Neuronal stem cell (in vitro differentiated cells): ENCODE results near the gene NKX2-4.

Experiments
- DNase-seq: peaks from one replicate; pipeline ENCODE4 v3.0.0-alpha.2; 2013; ENCODE audit warnings: low spot score
- H2AFZ ChIP-seq: one replicate; pipeline ENCODE4 v1.6.1; 2013; ENCODE audit warnings: mild to moderate bottlenecking, low read length, inconsistent platforms
- H2AK5ac ChIP-seq: 2 replicates; pipeline ENCODE4 v1.6.1; 2013; ENCODE audit warnings: low read depth, mild to moderate bottlenecking, inconsistent platforms, low read length, moderate library complexity, mixed read lengths
- H2BK120ac ChIP-seq: 2 replicates; pipeline ENCODE4 v1.6.1; 2013; ENCODE audit warnings: low read depth, mild to moderate bottlenecking, inconsistent platforms, low read length, moderate library complexity, mixed read lengths
- H2BK12ac ChIP-seq: one replicate; pipeline ENCODE4 v1.6.1; 2013; ENCODE audit warnings: low read length, inconsistent platforms
- H2BK15ac ChIP-seq: 2 replicates; pipeline ENCODE4 v1.6.1; 2013; ENCODE audit warnings: mild to moderate bottlenecking, low read length, inconsistent platforms, mixed read lengths
- H2BK5ac ChIP-seq: one replicate; pipeline ENCODE4 v1.6.1; 2013; ENCODE audit warnings: inconsistent platforms, mild to moderate bottlenecking, low read length, moderate library complexity
- H3K14ac ChIP-seq: one replicate; pipeline ENCODE4 v1.6.1; 2013; ENCODE audit warnings: low read length, inconsistent platforms
- H3K18ac ChIP-seq: 2 replicates; pipeline ENCODE4 v1.6.1; 2013; ENCODE audit warnings: low read length, inconsistent platforms
- H3K23ac ChIP-seq: 2 replicates; pipeline ENCODE4 v1.6.1; 2013; ENCODE audit warnings: low read depth, mild to moderate bottlenecking, mixed read lengths, low read length, inconsistent platforms; ENCODE audit not compliant: poor library complexity
- H3K27ac ChIP-seq: replicated peaks from 3 replicates; pipeline ENCODE4 v1.5.1; 2013; ENCODE audit warnings: low read length, inconsistent platforms
- H3K27me3 ChIP-seq, 3 experiments: 2 replicates each; pipeline ENCODE4 v1.6.1; 2013; ENCODE audit warnings: low read length in 3 of 3, mild to moderate bottlenecking in 2 of 3, inconsistent platforms in 1 of 3, low read depth in 1 of 3, mixed read lengths in 1 of 3, moderate library complexity in 1 of 3; ENCODE audit not compliant: control insufficient read depth in 3 of 3, insufficient read depth in 3 of 3
- H3K36me3 ChIP-seq, 2 donors: replicated peaks in 1 of 2; 2 replicates each; pipeline ENCODE4 v1.6.1; 2013; ENCODE audit warnings: low read length in 2 of 2; ENCODE audit not compliant: control insufficient read depth in 2 of 2, insufficient read depth in 2 of 2
- H3K4ac ChIP-seq: 2 replicates; pipeline ENCODE4 v1.6.1; 2013; ENCODE audit warnings: inconsistent platforms, mild to moderate bottlenecking, low read length, moderate library complexity
- H3K4me1 ChIP-seq, 2 donors: 1 replicate in 1 of 2; 2 replicates in 1 of 2; pipeline ENCODE4 v1.6.1; 2013; ENCODE audit warnings: low read length in 2 of 2, low read depth in 1 of 2; ENCODE audit not compliant: control insufficient read depth in 2 of 2, insufficient read depth in 1 of 2
- H3K4me2 ChIP-seq: one replicate; pipeline ENCODE4 v1.6.1; 2013; ENCODE audit warnings: mild to moderate bottlenecking, low read length, inconsistent platforms; ENCODE audit not compliant: insufficient read depth, poor library complexity, severe bottlenecking
- H3K4me3 ChIP-seq, 2 donors: 2 replicates each; pipeline ENCODE4 v1.5.1; 2013; ENCODE audit warnings: low read length in 2 of 2, mild to moderate bottlenecking in 2 of 2, inconsistent platforms in 1 of 2, moderate library complexity in 1 of 2
- H3K79me1 ChIP-seq: one replicate; pipeline ENCODE4 v1.6.1; 2013; ENCODE audit warnings: low read depth, mild to moderate bottlenecking, inconsistent platforms, low read length, moderate library complexity
- H3K9ac ChIP-seq: one replicate; pipeline ENCODE4 v1.6.1; 2013; ENCODE audit warnings: mild to moderate bottlenecking, low read depth, low read length, inconsistent platforms; ENCODE audit not compliant: poor library complexity
- H3K9me3 ChIP-seq, 2 donors: replicated peaks in 1 of 2; 2 replicates each; pipeline versions ENCODE3 to v1.6.1; 2013; ENCODE audit warnings: low read length in 2 of 2, mild to moderate bottlenecking in 2 of 2, inconsistent platforms in 1 of 2, low read depth in 1 of 2, mixed read lengths in 1 of 2, moderate library complexity in 1 of 2; ENCODE audit not compliant: control insufficient read depth in 2 of 2, insufficient read depth in 1 of 2
- H4K8ac ChIP-seq: one replicate; pipeline ENCODE4 v1.6.1; 2013; ENCODE audit warnings: low read depth, mild to moderate bottlenecking, inconsistent platforms, low read length, moderate library complexity
- H4K91ac ChIP-seq: one replicate; pipeline ENCODE4 v1.6.1; 2013; ENCODE audit warnings: low read length, low read depth, mild to moderate bottlenecking, inconsistent platforms; ENCODE audit not compliant: poor library complexity
- WGBS, 2 donors: extraction: QIAGEN DNeasy Blood & Tissue Kit; methylation state at CpG; one replicate each; pipeline ENCODE4 v1.1.7; 2013; ENCODE audit warnings: missing lambda C conversion rate in 2 of 2, mixed read lengths in 1 of 2; ENCODE audit not compliant: insufficient read length in 2 of 2, insufficient replicate concordance in 1 of 2; ENCODE audit errors: extremely low coverage in 2 of 2; 5-methylcytosine and 5-hydroxymethylcytosine counted together

The NKX2-4 gene

DNA sequence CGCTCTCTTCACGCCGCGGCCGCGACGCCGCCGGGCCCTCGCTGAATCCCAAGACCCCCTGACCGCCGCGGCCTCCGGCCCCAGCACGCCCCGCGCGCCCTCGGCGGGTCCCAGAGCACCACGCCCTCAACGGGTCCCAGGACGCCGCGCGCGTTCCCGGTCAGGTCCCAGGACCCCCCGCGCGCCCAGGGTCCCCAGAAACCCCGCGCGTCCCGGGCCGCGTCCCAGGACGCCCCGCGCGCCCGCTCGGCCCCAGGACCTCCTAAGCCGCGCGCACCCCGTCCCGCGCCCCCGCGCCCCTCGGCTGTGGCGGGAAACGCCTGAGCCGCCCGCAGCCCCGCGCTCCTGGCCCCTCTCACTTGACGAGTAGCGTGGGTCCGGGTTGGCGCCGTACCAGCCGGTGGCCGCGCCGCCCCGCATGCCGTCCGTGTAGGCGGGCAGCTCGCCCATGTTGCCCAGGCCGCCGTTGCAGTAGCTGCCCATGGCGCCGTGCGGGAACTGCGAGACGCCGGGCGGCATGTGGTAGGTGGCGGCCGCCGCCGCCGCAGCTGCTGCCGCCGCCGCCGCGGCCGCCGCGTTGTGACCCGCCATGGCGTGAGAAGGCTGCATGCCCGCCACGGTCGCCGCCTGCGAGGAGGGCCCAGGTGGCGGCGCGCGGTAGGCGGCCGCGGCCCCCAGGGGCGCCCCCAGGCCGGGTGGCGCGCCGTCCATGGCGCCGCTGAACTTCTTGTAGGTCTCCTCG lies 556 bp downstream of the NKX2-4 start:
- H2AK5ac ChIP-seq = no peak overlapping the region
- no peak for DNase-seq
- no peak overlapping the region for H4K8ac ChIP-seq
- H3K9ac ChIP-seq = no peak overlapping the region
- WGBS, 2 donors = no CpG with 5 or more reads among the region's 116 CpGs
- H2BK15ac ChIP-seq = no peak overlapping the region
- peak overlapping the region; percentile 74 for H3K18ac ChIP-seq
- H2BK120ac ChIP-seq = no peak overlapping the region
- peak overlapping the region; percentile 31 for H3K23ac ChIP-seq
- no peak overlapping the region for H3K4ac ChIP-seq
- peaks cover 0 to under 1% of the 10 kb centered on the region in 2 donors for H3K4me1 ChIP-seq
- H3K4me3 ChIP-seq = peak overlapping the region in 1 of 2 donors; percentile 16
- H3K79me1 ChIP-seq = no peaks in the 10 kb centered on the region
- H3K36me3 ChIP-seq = no peaks in the 10 kb centered on the region
- no peaks in the 10 kb centered on the region for H3K9me3 ChIP-seq
- H4K91ac ChIP-seq = no peak overlapping the region
- H3K27me3 ChIP-seq = peaks cover 26 to 100% (median 56%) of the 10 kb centered on the region in 3 experiments
- peak overlapping the region; percentile 84 for H2BK12ac ChIP-seq
- H2BK5ac ChIP-seq = peak overlapping the region; percentile 66
- H3K27ac ChIP-seq = no peak overlapping the region
- H3K14ac ChIP-seq = peak overlapping the region; percentile 56
- H2AFZ ChIP-seq = peak overlapping the region; percentile 93
- H3K4me2 ChIP-seq = peak overlapping the region; percentile 62

- H2BK5ac ChIP-seq = peak overlapping the region; percentile 66
- peak overlapping the region; percentile 17 for H3K14ac ChIP-seq
- peak overlapping the region; percentile 25 for H3K23ac ChIP-seq
- H3K4ac ChIP-seq = no peak overlapping the region
- no peak overlapping the region for H4K91ac ChIP-seq
- peak overlapping the region; percentile 74 for H3K18ac ChIP-seq
- no peak overlapping the region for H4K8ac ChIP-seq
- no CpG with 5 or more reads among the region's 103 CpGs for WGBS, 2 donors
- no peaks in the 10 kb centered on the region for H3K9me3 ChIP-seq
- H2BK12ac ChIP-seq = no peak overlapping the region
- peak overlapping the region in 1 of 2 donors; percentile 14 for H3K4me3 ChIP-seq
- no peak for DNase-seq
- H3K27me3 ChIP-seq = peaks cover 26 to 98% (median 65%) of the 10 kb centered on the region in 3 experiments
- peak overlapping the region; percentile 62 for H3K4me2 ChIP-seq
- H3K27ac ChIP-seq = no peak overlapping the region
- no peak overlapping the region for H2BK120ac ChIP-seq
- peaks cover 0 to under 1% of the 10 kb centered on the region in 2 donors for H3K36me3 ChIP-seq
- H2BK15ac ChIP-seq = no peak overlapping the region
- H2AFZ ChIP-seq = peak overlapping the region; percentile 93
- no peak overlapping the region for H2AK5ac ChIP-seq
- no peaks in the 10 kb centered on the region for H3K79me1 ChIP-seq
- peaks cover 0 to 4% of the 10 kb centered on the region in 2 donors for H3K4me1 ChIP-seq
- H3K9ac ChIP-seq = no peak overlapping the region
Measured at GRCh38 chr20:21395666-21396598, 1.4 kb downstream of the NKX2-4 start.

DNA sequence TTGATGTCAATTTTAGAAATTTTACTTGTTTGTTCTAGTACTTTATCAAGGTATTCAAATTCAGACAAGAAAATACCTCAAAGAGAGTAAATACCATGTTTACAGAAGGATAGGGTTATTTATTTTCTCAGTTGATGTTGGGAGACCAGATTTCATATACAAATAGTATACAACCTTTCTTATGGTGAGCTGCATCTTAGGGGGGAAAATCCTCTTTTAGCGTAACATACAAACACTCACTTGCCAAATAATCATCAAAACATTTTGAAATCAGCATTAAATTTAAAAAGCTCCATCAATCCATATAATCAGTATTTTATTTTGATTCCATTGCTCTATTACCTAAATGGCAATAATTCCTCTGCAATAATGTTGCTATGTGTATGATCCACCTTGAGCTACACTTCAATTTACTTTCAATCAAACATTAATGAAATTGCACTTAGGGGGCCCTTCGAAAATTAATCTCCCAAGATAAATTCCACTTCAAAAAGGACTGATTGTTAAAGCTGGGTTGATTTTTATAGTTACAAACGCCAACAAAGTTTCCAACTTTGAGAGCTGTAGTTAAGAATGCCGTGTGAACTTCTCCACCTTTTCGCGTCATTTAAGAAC lies 2.2 kb downstream of the NKX2-4 start:
- Histone ChIP-seq H2BK12ac (no peak overlapping the region), H3K23ac (peak overlapping the region; percentile 25), H3K14ac (no peak overlapping the region), H3K9me3 (peaks cover 0 to 3% of the 10 kb centered on the region in 2 donors), H3K4me2 (no peak overlapping the region), H4K8ac (no peak overlapping the region), H2AK5ac (no peak overlapping the region), H2AFZ (peak overlapping the region; percentile 93), H3K18ac (no peak overlapping the region), H4K91ac (no peak overlapping the region), H3K4me3 (no peak overlapping the region), H3K27ac (no peak overlapping the region), H2BK120ac (no peak overlapping the region), H3K9ac (no peak overlapping the region), H3K4me1 (peaks cover 0 to 4% of the 10 kb centered on the region in 2 donors), H2BK5ac (no peak overlapping the region), H2BK15ac (no peak overlapping the region), H3K27me3 (peaks cover 26 to 98% (median 65%) of the 10 kb centered on the region in 3 experiments), H3K79me1 (no peaks in the 10 kb centered on the region), H3K36me3 (peaks cover 0 to 8% of the 10 kb centered on the region in 2 donors), H3K4ac (no peak overlapping the region)
- DNase-seq = no peak
- WGBS, 2 donors = no CpG with 5 or more reads among the region's 6 CpGs
